ENCODE measurements around the gene STK32C. TPM values are rescaled to one million over a fixed set of nuclear protein-coding genes. Genes with fewer than 3 reads are reported as not detected.
"Not testable (repeated sequence)": the region's sequence is repeated elsewhere in the genome, so short reads cannot be mapped to it uniquely, and the experiment has no call there.

Gene STK32C
- total RNA-seq, 1 donor from 2014 or later = 14.6 TPM

DNA sequence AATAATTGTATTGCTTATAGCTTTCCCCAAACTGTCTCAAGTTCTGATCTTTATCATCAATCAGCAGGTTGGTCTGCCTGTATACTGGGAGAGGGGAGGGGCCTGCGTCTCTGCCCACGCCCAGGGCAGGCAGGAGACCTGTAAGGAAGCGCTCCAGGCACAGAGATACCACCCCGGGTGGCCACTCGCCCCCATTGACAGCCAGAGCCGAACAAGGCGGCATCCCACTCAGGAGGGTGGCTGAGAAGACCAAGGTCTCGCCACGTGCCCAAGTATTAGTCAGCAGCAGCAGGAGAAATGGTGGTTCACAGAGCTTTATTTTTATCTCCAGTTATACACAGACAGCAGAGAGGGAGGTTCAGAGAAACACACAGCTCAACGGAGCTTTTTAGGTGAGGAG is 7.2 kb downstream of the STK32C start:
- Mint-ChIP-seq H3K9me3 (no peaks in the 10 kb centered on the region), H3K27ac (no peak overlapping the region), H3K27me3 (ENCODE audit: insufficient read depth) (peaks cover 8% of the 10 kb centered on the region), H3K4me3 (no peak overlapping the region), H3K36me3 (ENCODE audit: low read depth) (no peaks in the 10 kb centered on the region), H3K4me1 (ENCODE audit: low read depth) (no peaks in the 10 kb centered on the region)
- intact Hi-C loops (cut with micrococcal nuclease) = loop anchor here (10.0 kb wide), 2 partner anchors 316 to 974 kb away; partner anchors contain the start of genes ADAM8 and BNIP3
- no peak for DNase-seq (ENCODE audit: low spot score)

DNA sequence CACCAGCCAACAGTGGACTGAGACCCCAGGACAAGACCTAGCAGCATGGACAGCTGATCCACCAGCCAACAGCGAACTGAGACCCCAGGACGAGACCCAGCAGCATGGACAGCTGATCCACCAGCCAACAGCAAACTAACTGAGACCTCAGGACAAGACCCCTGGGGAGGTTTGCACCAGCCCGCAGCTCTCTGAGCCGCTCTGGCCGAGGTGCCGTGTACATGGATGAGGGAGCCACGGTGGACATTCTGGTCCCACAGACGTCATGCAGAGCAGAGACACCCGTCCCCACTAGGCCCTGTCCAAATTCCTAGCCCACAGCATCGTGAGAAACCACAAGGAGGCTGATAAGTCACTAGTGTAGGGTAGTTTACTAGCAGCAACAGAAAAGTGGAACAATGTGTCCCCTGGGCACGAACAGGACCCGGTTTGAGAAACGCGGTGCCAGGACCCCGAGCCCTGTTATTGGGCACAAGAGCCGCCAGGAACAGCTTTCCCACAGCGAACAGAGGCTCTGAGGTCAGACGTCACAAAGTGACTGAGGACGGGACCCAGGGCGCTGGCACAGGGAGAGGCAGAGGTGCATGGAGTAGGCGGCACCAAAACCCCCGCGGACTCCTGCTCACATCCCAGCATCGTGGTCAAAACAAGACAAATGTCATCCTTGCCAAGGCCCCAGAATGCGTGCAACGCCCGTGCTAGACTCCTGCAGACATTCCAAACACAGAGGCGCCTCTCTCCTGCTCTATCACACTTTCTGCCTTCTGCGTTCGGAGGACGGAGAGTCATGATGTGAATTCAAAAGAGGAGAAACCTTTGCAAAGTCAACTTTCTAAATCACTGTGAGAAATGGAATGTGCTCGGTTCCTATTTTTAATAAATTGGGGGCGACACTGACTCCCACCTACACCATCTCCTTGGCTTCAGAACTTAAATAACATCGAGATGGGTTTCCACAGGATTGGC is 8.1 kb downstream of the STK32C start:
- H3K9me3 Mint-ChIP-seq = no peaks in the 10 kb centered on the region
- intact Hi-C loops (cut with micrococcal nuclease) = loop anchor here (10.0 kb wide), 2 partner anchors 315 to 975 kb away; partner anchors contain the start of genes ADAM8 and BNIP3

DNA sequence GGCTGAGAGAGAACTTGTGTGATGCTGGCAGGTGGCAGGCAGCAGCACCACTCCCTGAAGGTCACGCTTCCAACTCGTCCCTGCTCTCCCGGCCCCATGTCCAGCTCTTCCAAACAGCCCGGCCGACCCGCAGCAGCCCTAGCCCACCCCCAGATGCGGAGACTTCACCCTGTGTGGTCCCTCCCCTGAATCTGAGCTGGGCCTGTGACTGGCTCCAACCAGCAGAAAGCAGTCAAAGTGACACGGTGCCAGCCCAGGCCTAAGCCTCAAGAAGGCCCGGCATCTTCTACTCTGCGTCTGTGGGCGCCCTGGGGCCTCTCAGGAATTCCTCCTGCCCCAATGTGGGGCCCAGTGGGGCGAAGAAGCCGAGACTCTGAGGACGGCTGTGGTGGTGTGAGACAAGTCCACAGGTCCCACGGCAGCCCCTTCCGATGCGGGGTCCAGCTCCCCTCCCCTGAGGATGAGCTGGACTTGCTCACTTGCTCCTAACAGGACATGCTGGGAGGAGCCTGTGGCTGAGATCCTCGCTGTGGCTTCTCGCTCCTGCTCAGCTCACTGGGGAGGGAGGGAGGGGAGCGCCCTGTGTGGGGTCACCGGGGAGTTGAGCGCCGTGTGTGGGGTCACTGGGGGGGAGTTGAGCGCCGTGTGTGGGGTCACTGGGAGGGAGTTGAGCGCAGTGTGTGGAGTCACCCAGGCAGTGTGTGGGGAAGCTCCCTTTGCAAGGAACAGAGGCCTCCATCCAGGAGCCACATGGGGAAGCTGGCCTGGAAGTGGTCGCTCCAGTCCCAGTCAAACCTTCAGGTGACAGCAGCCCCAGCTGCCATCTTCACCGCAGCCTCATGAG is 9.5 kb downstream of the STK32C start:
- intact Hi-C loops (cut with micrococcal nuclease) = no loop called here
- Mint-ChIP-seq H3K27ac (no peak overlapping the region), H3K36me3 (ENCODE audit: low read depth) (no peaks in the 10 kb centered on the region), H3K4me3 (no peak overlapping the region), H3K4me1 (ENCODE audit: low read depth) (no peaks in the 10 kb centered on the region), H3K27me3 (ENCODE audit: insufficient read depth) (no peaks in the 10 kb centered on the region), H3K9me3 (no peaks in the 10 kb centered on the region)
- no peak for DNase-seq (ENCODE audit: low spot score)

More for the DNA sequence above, 8.1 kb downstream of the STK32C start:
- Mint-ChIP-seq H3K4me3 (no peak overlapping the region), H3K36me3 (ENCODE audit: low read depth) (no peaks in the 10 kb centered on the region), H3K27me3 (ENCODE audit: insufficient read depth) (peaks cover 8% of the 10 kb centered on the region), H3K4me1 (ENCODE audit: low read depth) (no peaks in the 10 kb centered on the region), H3K27ac (no peak overlapping the region)
- no peak for DNase-seq (ENCODE audit: low spot score)

DNA sequence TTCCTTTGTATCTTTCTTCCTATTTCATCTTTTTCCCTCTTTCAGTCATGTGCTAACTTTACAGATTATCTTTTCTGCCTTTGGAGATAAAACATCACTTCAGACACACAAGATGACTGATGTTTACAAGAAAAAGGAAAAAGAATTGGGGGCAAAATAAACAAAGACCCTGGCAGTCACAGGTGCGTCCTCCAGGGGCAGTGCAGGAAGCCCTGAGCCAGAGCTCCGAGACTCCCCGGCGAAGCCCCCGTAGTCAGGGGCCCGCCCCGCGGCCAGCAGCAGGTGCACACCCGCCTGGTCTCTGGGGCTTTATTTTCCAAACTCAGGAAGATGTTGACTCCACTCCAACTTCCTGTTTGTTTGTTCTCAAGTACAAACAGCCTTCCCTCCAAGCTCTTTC is 10.2 kb downstream of the STK32C start:
- Mint-ChIP-seq H3K36me3 (ENCODE audit: low read depth) (no peaks in the 10 kb centered on the region), H3K27me3 (ENCODE audit: insufficient read depth) (no peaks in the 10 kb centered on the region), H3K9me3 (no peaks in the 10 kb centered on the region), H3K4me3 (no peak overlapping the region), H3K27ac (no peak overlapping the region), H3K4me1 (ENCODE audit: low read depth) (no peaks in the 10 kb centered on the region)
- DNase-seq (ENCODE audit: low spot score) = no peak
- intact Hi-C loops (cut with micrococcal nuclease) = no loop called here

DNA sequence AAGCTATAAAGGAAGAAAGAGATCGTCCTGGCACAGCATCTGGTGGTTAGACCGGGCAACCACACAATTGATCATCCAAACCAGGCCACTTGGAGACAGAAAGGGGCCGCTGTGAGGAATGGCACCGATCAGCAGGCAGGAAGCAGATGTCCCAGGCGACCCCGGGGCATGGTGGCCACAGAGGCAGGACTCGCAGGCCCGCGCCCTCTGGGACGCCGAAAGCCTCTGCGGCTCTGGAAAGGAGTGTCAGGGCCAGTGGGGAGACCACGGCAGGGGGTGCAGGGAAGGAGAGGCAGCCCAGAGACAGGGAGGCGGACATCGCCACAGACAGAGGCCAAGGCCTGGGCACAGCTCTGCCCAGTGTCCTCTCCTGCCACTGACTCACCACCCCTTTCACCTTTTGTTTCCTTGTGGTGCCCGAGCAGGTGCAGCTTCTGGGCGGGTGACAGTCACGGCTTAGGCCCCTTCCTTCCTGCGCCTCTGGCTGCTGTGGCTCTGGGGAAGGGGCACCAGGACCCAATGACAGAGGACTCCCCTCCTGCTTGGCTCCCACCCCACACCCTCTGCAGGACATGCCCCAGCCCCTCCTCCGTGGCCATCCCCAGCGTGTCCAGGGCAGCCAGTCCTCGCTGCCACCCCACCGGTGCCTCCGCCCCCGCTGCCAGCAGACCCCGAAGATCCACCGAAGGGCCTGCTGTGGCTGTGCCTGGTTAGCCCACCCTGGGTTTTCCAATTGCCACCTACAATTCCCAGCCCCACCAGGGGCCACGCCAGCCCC is 10.9 kb downstream of the STK32C start:
- no peak overlapping the region for H3K27ac Mint-ChIP-seq
- no peaks in the 10 kb centered on the region for H3K9me3 Mint-ChIP-seq
- H3K36me3 Mint-ChIP-seq (ENCODE audit: low read depth) = no peaks in the 10 kb centered on the region
- H3K4me3 Mint-ChIP-seq = no peak overlapping the region
- intact Hi-C loops (cut with micrococcal nuclease) = no loop called here
- H3K4me1 Mint-ChIP-seq (ENCODE audit: low read depth) = no peaks in the 10 kb centered on the region
- no peak for DNase-seq (ENCODE audit: low spot score)
- H3K27me3 Mint-ChIP-seq (ENCODE audit: insufficient read depth) = no peaks in the 10 kb centered on the region

DNA sequence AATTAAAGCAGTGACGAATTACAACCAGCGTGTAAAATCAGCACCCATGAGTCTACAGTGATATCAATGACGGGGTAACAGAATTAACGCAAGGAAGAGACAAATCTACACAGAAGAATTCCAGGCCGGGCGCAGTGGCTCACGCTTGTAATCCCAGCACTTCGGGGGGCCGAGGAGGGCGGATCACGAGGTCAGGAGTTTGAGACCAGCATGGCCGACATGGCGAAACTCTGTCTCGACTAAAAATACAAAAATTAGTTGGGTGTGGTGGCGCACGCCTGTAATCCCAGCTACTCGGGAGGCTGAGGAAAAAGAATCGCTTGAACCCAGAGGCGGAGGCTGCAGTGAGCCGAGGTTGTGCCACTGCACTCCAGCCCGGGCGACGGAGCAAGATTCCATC is 12.3 kb downstream of the STK32C start:
- DNase-seq (ENCODE audit: low spot score); H3K27me3 Mint-ChIP-seq (ENCODE audit: insufficient read depth); H3K4me3 Mint-ChIP-seq; H3K4me1 Mint-ChIP-seq (ENCODE audit: low read depth); intact Hi-C loops (cut with micrococcal nuclease); H3K9me3 Mint-ChIP-seq; H3K36me3 Mint-ChIP-seq (ENCODE audit: low read depth); H3K27ac Mint-ChIP-seq: not testable (repeated sequence)

DNA sequence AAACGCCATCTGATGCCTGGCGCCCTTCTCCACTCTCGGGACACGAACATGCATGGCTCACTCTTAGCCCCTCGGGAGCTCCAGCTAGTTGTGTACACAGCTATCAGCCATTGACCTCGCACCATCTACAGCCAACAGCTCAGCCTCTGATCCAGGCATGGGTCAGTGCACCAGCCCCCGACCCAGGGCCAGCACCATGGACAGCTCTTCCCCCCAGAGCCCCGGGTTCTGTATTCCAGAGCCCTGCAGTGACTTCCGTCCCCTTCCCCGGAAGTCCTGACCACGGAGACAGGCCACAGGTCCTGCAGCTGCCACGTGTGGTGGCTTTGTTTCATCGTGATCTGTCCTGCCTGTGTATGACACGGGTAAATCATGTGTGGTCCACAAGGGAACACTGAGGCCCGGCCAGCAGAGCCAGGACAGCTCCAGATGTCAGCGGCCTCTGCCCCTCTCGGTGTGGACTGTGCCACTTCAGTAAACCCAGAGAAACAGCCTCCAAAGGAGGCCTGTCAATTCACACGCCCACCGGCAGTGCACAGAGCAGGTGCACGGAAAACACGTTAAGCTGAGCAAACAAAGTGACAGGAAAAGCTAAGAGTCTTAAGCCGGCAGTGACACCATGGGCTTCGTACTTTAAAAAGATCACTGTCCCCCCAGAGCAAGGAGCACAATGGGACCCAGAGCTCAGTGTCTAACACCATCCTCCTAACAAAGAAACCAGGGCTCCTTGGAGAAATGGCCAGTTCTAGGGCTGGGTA is 13.0 kb downstream of the STK32C start:
- Mint-ChIP-seq H3K27me3 (ENCODE audit: insufficient read depth) (no peaks in the 10 kb centered on the region), H3K4me1 (ENCODE audit: low read depth) (no peaks in the 10 kb centered on the region), H3K4me3 (no peak overlapping the region), H3K27ac (no peak overlapping the region), H3K36me3 (ENCODE audit: low read depth) (no peaks in the 10 kb centered on the region), H3K9me3 (no peaks in the 10 kb centered on the region)
- DNase-seq (ENCODE audit: low spot score) = no peak
- intact Hi-C loops (cut with micrococcal nuclease) = no loop called here

DNA sequence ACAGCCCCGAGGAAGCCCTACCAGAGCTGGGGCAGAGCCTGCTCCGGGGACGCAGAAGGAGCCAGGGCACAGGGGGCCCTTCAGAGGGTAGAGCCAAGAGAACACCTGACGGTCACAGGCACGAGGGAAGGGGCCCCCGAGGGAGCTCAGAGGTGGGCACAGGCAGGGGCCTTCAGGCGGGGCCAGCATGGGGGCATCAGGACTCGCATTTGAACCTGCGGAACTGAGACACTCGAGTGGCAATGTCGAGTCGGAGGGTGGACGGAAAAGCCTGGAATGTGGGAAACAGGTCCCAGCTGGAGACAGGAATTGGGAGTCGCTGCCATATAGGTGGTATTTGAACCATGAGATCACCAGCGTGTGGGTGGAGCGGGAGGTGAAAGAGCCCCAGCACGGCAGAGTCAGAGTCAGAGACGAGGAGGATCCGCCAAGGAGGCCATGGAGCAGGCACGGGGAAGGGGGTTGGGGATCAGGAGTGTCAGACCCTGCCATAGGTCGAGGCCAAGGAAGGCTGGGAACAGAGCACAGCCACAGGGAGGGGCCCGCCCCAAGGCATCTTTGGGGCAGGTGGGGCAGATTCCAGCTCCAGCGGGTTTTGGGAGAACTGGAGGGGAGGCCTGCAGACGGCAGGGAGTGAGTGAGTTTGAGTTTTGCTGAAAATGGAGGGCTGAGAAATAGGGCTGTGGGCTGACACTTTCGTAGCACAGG is 13.8 kb downstream of the STK32C start:
- Mint-ChIP-seq H3K4me3 (no peak overlapping the region), H3K27me3 (ENCODE audit: insufficient read depth) (peaks cover 4% of the 10 kb centered on the region), H3K9me3 (no peaks in the 10 kb centered on the region), H3K27ac (no peak overlapping the region), H3K4me1 (ENCODE audit: low read depth) (no peaks in the 10 kb centered on the region), H3K36me3 (ENCODE audit: low read depth) (no peaks in the 10 kb centered on the region)
- DNase-seq (ENCODE audit: low spot score) = no peak
- intact Hi-C loops (cut with micrococcal nuclease) = no loop called here

DNA sequence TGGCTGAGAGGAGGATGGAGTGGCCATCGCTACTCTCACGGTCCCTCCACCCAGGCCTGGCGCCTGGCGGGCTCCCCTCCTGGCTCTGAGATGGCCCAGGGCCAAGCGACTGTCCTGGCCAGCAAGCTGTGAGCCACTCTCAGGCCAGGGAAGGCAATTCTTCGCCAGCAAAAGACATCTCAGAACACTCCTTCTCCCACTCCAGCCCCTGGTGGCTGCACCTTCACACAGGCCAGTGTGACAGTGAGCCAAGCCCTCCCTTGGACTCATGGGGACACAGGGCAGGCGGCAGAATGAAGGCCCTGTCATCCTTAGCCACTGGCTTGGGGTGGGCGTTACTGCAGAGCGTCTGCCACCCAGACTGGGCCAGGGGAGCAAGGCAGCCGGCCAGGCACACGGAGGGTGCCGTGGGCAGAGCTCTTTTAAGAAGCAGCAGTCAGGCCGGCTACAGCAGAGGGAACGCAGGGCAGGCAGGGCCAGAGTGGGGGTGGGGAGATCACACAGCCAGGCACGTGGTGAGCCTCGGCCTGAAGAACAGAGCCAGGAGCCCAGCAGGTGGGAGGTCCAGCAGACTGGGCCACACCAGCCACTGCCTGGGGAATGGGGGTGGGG is 14.4 kb downstream of the STK32C start:
- H3K27me3 Mint-ChIP-seq (ENCODE audit: insufficient read depth) = peaks cover 6% of the 10 kb centered on the region
- H3K27ac Mint-ChIP-seq = no peak overlapping the region
- intact Hi-C loops (cut with micrococcal nuclease) = no loop called here
- H3K36me3 Mint-ChIP-seq (ENCODE audit: low read depth) = no peaks in the 10 kb centered on the region
- no peaks in the 10 kb centered on the region for H3K9me3 Mint-ChIP-seq
- no peak for DNase-seq (ENCODE audit: low spot score)
- no peak overlapping the region for H3K4me3 Mint-ChIP-seq
- no peaks in the 10 kb centered on the region for H3K4me1 Mint-ChIP-seq (ENCODE audit: low read depth)

DNA sequence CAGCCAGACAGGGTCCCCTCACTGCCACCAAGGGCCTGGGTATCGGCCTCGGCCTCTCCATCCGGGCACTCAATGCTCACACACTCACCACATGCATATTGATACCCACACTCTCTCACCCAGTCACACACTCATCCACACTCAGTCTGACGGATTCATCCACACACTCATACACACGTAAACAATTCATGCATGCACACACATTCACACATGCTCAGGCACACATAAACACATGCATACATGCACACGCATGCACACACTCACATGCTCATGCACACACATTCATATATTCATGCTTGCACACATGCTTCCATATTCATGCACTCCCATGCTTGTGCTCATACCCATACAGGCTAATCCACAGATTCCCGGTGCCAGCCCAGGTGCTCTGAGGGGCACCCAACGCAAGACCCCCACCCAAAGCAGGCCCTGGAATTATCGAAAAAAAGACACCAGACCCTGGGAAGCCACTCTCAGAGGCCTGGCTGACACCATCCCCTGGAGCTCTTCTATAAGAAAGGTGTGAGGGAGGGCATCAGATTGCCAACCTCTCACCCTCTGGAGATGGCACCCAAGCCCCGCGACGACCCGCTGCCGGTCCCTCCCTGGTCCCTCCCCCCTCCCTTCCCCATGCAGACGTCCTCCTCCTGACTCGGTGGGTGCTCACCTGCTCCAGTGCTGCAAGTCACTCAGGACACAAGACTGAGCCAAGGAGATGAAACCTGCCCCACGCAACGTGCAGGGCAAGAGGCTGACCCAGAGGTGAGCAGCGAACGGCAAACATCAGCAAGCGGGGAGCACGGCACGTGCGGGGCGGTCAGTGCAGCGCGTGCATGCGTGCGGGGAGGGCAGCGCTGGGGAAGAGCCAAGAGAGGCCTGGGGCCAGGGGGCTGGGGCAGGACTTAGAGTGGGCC is 15.2 kb downstream of the STK32C start:
- Mint-ChIP-seq H3K4me1 (ENCODE audit: low read depth) (no peaks in the 10 kb centered on the region), H3K9me3 (no peaks in the 10 kb centered on the region), H3K27me3 (ENCODE audit: insufficient read depth) (peaks cover 9% of the 10 kb centered on the region), H3K27ac (no peak overlapping the region), H3K36me3 (ENCODE audit: low read depth) (no peaks in the 10 kb centered on the region), H3K4me3 (no peak overlapping the region)
- intact Hi-C loops (cut with micrococcal nuclease) = no loop called here
- no peak for DNase-seq (ENCODE audit: low spot score)

DNA sequence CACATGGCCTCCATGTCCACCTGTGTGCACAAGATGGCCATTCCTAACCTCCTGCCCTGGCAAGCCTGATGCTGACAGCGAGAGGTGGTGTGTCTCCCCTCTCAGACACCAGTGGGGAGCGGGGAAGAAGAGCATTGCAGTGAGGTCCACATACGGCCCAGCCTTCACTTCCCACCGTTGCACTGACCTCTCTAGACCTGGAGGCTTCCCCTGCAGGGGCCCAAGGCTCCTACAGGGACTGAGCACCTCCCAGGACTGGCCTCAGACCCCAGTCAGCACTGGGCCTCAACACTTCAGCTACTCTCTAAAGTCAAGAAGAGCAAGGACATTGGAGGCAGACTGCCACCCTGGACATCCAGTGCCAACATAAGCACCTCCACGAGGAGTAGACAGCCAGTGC is 15.9 kb downstream of the STK32C start:
- intact Hi-C loops (cut with micrococcal nuclease) = no loop called here
- H3K9me3 Mint-ChIP-seq = no peaks in the 10 kb centered on the region
- H3K27ac Mint-ChIP-seq = no peak overlapping the region
- no peak overlapping the region for H3K4me3 Mint-ChIP-seq
- H3K27me3 Mint-ChIP-seq (ENCODE audit: insufficient read depth) = peaks cover 10% of the 10 kb centered on the region
- no peaks in the 10 kb centered on the region for H3K4me1 Mint-ChIP-seq (ENCODE audit: low read depth)
- H3K36me3 Mint-ChIP-seq (ENCODE audit: low read depth) = no peaks in the 10 kb centered on the region
- no peak for DNase-seq (ENCODE audit: low spot score)

Data from activated T-helper 1 cell treated with anti-CD3 and anti-CD28 coated beads, Interleukin-12 subunit alpha, Interleukin-12 subunit beta, Interleukin-2, Interleukin-4 antibody, amounts not matched to agents 30 ng/mL and 10 ng/mL and 1 ng/mL, durations not matched to agents 14 hours and 24 hours and 36 hours (primary cell).